Measurements from ENCODE around the gene ZNF70. TPM values are rescaled to one million over a fixed set of nuclear protein-coding genes. Genes with fewer than 3 reads are reported as not detected.
"Not testable (repeated sequence)": the region's sequence is repeated elsewhere in the genome, so short reads cannot be mapped to it uniquely, and the experiment has no call there.

ZNF70 gene
- total RNA-seq, 1 experiment from 2014 or later = 4.3 TPM

GRCh38 chr22:23744001-23744400 lies 6.9 kb downstream of the ZNF70 start:
- no peaks in the 10 kb centered on the region for H3K4me1 ChIP-seq (replicated peaks)
- H3K4me3 ChIP-seq = no peak overlapping the region
- peaks cover 34% of the 10 kb centered on the region for H3K36me3 ChIP-seq
- no peak for DNase-seq (ENCODE audit: low read depth in 1 of 2, low spot score in 2 of 2)
- no peak overlapping the region for H3K27ac ChIP-seq
- no peaks in the 10 kb centered on the region for H3K27me3 ChIP-seq (replicated peaks)
- no peaks in the 10 kb centered on the region for H3K9me3 ChIP-seq (replicated peaks)

DNA sequence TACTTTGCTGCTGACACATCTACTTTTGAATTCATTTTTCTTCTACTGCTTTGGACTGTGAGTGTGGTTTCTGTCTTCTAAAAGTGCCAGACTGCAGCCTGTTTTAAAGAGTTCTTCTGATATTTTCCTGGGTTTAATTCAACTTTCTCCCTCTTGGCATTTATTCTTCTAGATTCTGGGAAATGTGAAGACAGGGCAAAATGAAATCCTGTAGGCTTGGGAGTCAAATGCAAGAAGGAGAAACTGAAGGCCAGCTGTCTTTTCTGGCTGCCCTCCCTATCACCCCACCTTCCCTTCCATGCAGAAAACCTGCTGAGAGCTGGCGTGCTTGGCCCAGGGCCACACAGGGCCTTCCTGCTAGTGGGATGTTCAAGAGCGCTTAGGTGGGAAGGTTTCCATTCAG lies 7.6 kb downstream of the ZNF70 start:
- no peaks in the 10 kb centered on the region for H3K4me1 ChIP-seq (replicated peaks)
- DNase-seq (ENCODE audit: low read depth in 1 of 2, low spot score in 2 of 2) = no peak
- H3K36me3 ChIP-seq = peaks cover 34% of the 10 kb centered on the region
- H3K9me3 ChIP-seq (replicated peaks) = no peaks in the 10 kb centered on the region
- no peak overlapping the region for H3K27ac ChIP-seq
- no peaks in the 10 kb centered on the region for H3K27me3 ChIP-seq (replicated peaks)
- H3K4me3 ChIP-seq = no peak overlapping the region

- Histone ChIP-seq H3K9me3 (replicated peaks) (no peaks in the 10 kb centered on the region), H3K4me3 (no peak overlapping the region), H3K27me3 (replicated peaks) (no peaks in the 10 kb centered on the region), H3K4me1 (replicated peaks) (no peaks in the 10 kb centered on the region), H3K36me3 (peaks cover 34% of the 10 kb centered on the region), H3K27ac (no peak overlapping the region)
- no peak for DNase-seq (ENCODE audit: low read depth in 1 of 2, low spot score in 2 of 2)
These were observed 8.2 kb downstream of the ZNF70 start for GRCh38 chr22:23742505-23743264.

GRCh38 chr22:23737696-23738095 lies 13.2 kb downstream of the ZNF70 start:
- Histone ChIP-seq H3K4me1 (replicated peaks) (no peaks in the 10 kb centered on the region), H3K4me3 (no peak overlapping the region), H3K27ac (no peak overlapping the region), H3K36me3 (peaks cover 5% of the 10 kb centered on the region), H3K9me3 (replicated peaks) (0 out of 2 replicates have a peak, but pooled peaks cover 3% of the 10 kb centered on the region), H3K27me3 (replicated peaks) (no peaks in the 10 kb centered on the region)
- no peak for DNase-seq (ENCODE audit: low read depth in 1 of 2, low spot score in 2 of 2)

- H3K27ac ChIP-seq; DNase-seq (ENCODE audit: low read depth in 1 of 2, low spot score in 2 of 2); H3K9me3 ChIP-seq (replicated peaks); H3K4me3 ChIP-seq; H3K36me3 ChIP-seq; H3K4me1 ChIP-seq (replicated peaks); H3K27me3 ChIP-seq (replicated peaks): not testable (repeated sequence)
These were observed 22.8 kb downstream of the ZNF70 start for GRCh38 chr22:23728108-23728507.

GRCh38 chr22:23722724-23723123 lies 28.2 kb downstream of the ZNF70 start:
- Histone ChIP-seq H3K27me3 (replicated peaks) (no peaks in the 10 kb centered on the region; the same call in 1 of the 2 replicates), H3K36me3 (no peaks in the 10 kb centered on the region), H3K27ac (no peak overlapping the region), H3K4me1 (replicated peaks) (no peaks in the 10 kb centered on the region), H3K9me3 (replicated peaks) (no peaks in the 10 kb centered on the region), H3K4me3 (no peak overlapping the region)
- no peak for DNase-seq (ENCODE audit: low read depth in 1 of 2, low spot score in 2 of 2)

DNA sequence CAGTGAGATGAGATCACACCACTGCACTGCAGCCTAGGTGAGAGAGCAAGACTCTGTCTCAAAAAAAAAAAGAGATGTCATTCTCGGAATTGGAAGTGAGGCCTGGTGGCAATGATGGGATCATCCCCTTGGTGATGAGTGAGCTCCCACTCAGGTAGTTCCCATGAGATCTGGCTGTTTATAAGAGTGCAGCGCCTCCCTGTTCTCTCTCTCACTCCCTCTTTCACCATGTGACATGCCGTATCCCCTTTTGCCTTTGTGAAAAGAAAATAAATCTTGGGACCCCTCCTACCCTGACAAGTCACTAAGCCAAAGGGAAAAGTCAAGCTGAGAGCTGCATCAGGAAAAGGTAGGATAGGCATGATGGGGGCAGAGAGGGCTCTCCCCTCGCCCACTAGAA lies 28.8 kb downstream of the ZNF70 start:
- DNase-seq (ENCODE audit: low read depth in 1 of 2, low spot score in 2 of 2) = no peak

GRCh38 chr22:23720855-23721254 lies 30.1 kb downstream of the ZNF70 start:
- H3K4me3 ChIP-seq = no peak overlapping the region
- H3K9me3 ChIP-seq (replicated peaks) = no peaks in the 10 kb centered on the region
- no peaks in the 10 kb centered on the region for H3K27me3 ChIP-seq (replicated peaks)
- peaks cover 5% of the 10 kb centered on the region; the same call in 1 of the 2 replicates for H3K36me3 ChIP-seq
- no peak for DNase-seq (ENCODE audit: low read depth in 1 of 2, low spot score in 2 of 2)
- H3K27ac ChIP-seq = no peak overlapping the region
- peaks cover 11% of the 10 kb centered on the region for H3K4me1 ChIP-seq (replicated peaks)

More for the DNA sequence above, 28.8 kb downstream of the ZNF70 start:
- Histone ChIP-seq H3K4me3 (no peak overlapping the region), H3K36me3 (peaks cover under 1% of the 10 kb centered on the region; the same call in 1 of the 2 replicates), H3K27ac (no peak overlapping the region), H3K4me1 (replicated peaks) (peaks cover 4% of the 10 kb centered on the region), H3K27me3 (replicated peaks) (no peaks in the 10 kb centered on the region; the same call in 1 of the 2 replicates), H3K9me3 (replicated peaks) (no peaks in the 10 kb centered on the region)

DNA sequence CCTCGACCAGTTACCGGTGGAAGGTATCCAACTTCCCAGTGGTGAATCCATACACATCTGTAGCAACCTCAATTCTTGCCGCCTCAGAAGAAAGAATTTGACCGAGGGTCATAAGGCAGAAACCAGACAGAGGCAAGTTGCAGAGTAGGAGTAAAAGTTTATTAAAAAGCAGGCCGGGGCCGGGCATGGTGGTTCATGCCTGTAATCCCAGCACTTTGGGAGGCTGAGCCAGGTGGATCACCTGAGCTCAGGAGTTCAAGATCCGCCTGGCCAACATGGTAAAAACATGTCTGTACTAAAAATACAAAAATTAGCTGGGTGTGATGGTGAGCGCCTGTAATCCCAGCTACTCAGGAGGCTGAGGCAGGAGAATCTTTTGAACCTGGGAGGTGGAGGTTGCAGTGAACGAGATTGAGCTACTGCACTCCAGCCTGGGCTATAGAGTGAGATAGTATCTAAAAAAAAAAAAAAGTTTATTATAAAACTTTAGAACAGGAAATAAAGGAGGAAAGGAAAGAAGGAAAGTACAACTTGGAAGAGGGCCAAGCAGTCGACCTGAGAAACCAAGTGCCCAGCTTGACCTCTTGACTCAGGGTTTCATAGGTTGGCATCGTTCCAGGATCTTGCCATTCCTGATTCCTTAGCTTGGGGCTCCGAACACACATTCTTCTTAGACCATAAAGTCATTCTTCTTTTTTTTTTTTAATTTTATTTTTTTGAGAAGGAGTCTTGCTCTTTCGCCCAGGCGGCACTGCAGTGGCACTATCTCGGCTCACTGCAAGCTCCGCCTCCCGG lies 32.3 kb downstream of the ZNF70 start:
- Histone ChIP-seq H3K4me1 (replicated peaks) (peaks cover 12% of the 10 kb centered on the region), H3K4me3 (no peak overlapping the region), H3K9me3 (replicated peaks) (no peaks in the 10 kb centered on the region), H3K36me3 (peaks cover 15% of the 10 kb centered on the region), H3K27me3 (replicated peaks) (no peaks in the 10 kb centered on the region), H3K27ac (no peak overlapping the region)
- DNase-seq (ENCODE audit: low read depth in 1 of 2, low spot score in 2 of 2) = no peak

GRCh38 chr22:23716811-23717801 lies 33.8 kb downstream of the ZNF70 start:
- DNase-seq (ENCODE audit: low read depth in 1 of 2, low spot score in 2 of 2) = peak; percentile 82 to 85
- peak overlapping the region; percentile 34 for H3K27ac ChIP-seq
- no peaks in the 10 kb centered on the region for H3K9me3 ChIP-seq (replicated peaks)
- peaks cover 27% of the 10 kb centered on the region for H3K36me3 ChIP-seq
- peaks cover 12% of the 10 kb centered on the region for H3K4me1 ChIP-seq (replicated peaks)
- H3K4me3 ChIP-seq = peak overlapping the region; percentile 85
- H3K27me3 ChIP-seq (replicated peaks) = no peaks in the 10 kb centered on the region

- no peaks in the 10 kb centered on the region for H3K27me3 ChIP-seq (replicated peaks)
- H3K9me3 ChIP-seq (replicated peaks) = no peaks in the 10 kb centered on the region
- H3K4me3 ChIP-seq = peak overlapping the region; percentile 85
- peaks cover 33% of the 10 kb centered on the region for H3K36me3 ChIP-seq
- H3K27ac ChIP-seq = no peak overlapping the region
- no peak for DNase-seq (ENCODE audit: low read depth in 1 of 2, low spot score in 2 of 2)
- peaks cover 12% of the 10 kb centered on the region for H3K4me1 ChIP-seq (replicated peaks)
These were observed 35.0 kb downstream of the ZNF70 start for GRCh38 chr22:23715806-23716375.

DNA sequence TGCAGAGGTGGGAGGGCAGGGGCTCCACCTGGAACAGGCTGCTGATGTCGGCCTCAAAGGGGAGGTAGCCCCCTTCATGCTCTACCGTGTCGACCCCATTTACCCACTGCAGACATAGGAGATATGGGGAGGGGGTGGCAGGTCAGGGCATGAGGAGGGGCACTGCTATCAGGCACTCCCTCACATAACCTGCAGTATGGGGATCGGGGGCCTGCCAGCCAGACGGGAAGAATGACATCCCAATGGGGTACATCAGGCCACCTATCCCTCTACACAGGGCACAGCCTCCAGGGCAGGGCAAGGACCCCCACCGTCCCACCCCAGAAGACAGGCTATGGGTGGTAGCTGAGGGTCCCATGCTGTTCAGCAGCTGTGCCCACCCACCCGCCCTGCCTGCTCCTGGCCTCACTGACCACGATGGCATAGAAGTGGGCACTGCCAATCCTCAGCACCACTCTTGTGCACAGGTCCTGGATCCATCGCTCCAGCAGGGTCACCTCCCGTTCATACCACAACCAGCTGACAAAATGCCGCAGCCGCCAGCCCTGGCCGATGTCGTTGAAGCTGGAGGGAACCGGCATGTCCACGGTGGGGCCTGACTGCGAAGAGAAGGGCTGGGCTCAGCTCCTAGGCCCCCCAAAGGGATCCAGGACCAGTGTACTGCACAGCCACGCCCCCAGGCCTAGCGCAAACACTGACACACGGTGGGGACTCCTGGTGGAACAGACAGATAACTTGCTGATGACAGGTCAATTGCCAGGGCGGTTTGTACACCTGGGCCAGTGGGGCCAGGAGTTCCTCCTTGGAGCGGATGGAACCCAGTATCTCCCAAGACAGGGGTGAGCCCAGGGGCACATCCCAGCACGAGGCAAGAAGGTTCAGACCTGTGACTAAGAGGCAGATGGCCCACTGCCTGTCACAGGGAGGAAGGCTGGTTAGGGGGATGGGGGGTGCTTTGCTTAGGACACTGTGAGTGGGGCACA lies 36.0 kb downstream of the ZNF70 start:
- DNase-seq (ENCODE audit: low read depth in 1 of 2, low spot score in 2 of 2) = no peak
- no peak overlapping the region for H3K27ac ChIP-seq
- H3K9me3 ChIP-seq (replicated peaks) = no peaks in the 10 kb centered on the region
- H3K4me1 ChIP-seq (replicated peaks) = peaks cover 12% of the 10 kb centered on the region
- H3K36me3 ChIP-seq = peaks cover 43% of the 10 kb centered on the region
- no peaks in the 10 kb centered on the region for H3K27me3 ChIP-seq (replicated peaks)
- no peak overlapping the region for H3K4me3 ChIP-seq

All from SJSA1 (cell line).